Measurements from ENCODE around the gene SIAH1.
"Not testable (repeated sequence)": the region's sequence is repeated elsewhere in the genome, so short reads cannot be mapped to it uniquely, and the experiment has no call there.

SIAH1 gene

GRCh38 chr16:48365601-48366164, 19.5 kb downstream of the SIAH1 start:
- peak in 1 of 2 experiments; percentile 8 for DNase-seq

GRCh38 chr16:48365025-48365600, 20.1 kb downstream of the SIAH1 start:
- no peak for DNase-seq

- DNase-seq, result no peak
Observed at GRCh38 chr16:48361540-48362144, 23.6 kb downstream of the SIAH1 start.

GRCh38 chr16:48361012-48361411, 24.2 kb downstream of the SIAH1 start:
- no peak for DNase-seq

- DNase-seq, result no peak
Observed at GRCh38 chr16:48359983-48360382, 25.2 kb downstream of the SIAH1 start.

GRCh38 chr16:48358419-48358818, 26.8 kb downstream of the SIAH1 start:
- no peak for DNase-seq

GRCh38 chr16:48356633-48357376, 28.4 kb downstream of the SIAH1 start:
- DNase-seq, result no peak

GRCh38 chr16:48354877-48355855, 30.0 kb downstream of the SIAH1 start:
- no peak for DNase-seq

- DNase-seq, result not testable (repeated sequence)
Observed at GRCh38 chr16:48354385-48354784, 30.8 kb downstream of the SIAH1 start.

GRCh38 chr16:48353565-48354163, 31.5 kb downstream of the SIAH1 start:
- no peak for DNase-seq

GRCh38 chr16:48352648-48353390, 32.4 kb downstream of the SIAH1 start:
- DNase-seq, result no peak

GRCh38 chr16:48350736-48351135, 34.5 kb downstream of the SIAH1 start:
- no peak for DNase-seq

GRCh38 chr16:48347980-48348379, 37.2 kb downstream of the SIAH1 start:
- no peak for DNase-seq

GRCh38 chr16:48347191-48347865, 37.9 kb downstream of the SIAH1 start:
- no peak for DNase-seq

GRCh38 chr16:48342591-48342990, 42.6 kb downstream of the SIAH1 start:
- no peak for DNase-seq

GRCh38 chr16:48340054-48340453, 45.2 kb downstream of the SIAH1 start:
- no peak for DNase-seq

GRCh38 chr16:48335961-48336360, 49.3 kb downstream of the SIAH1 start:
- no peak for DNase-seq

- DNase-seq, result no peak
Observed at GRCh38 chr16:48334325-48334724, 50.9 kb downstream of the SIAH1 start.

GRCh38 chr16:48332978-48333377, 52.2 kb downstream of the SIAH1 start:
- DNase-seq, result no peak

GRCh38 chr16:48330841-48331192, 54.4 kb downstream of the SIAH1 start:
- no peak for DNase-seq
